ENCODE results near the gene ZNF750. TPM values are rescaled to one million over a fixed set of nuclear protein-coding genes. Genes with fewer than 3 reads are reported as not detected.

The ZNF750 gene
- total RNA-seq, 1 donor from 2014 or later = 0.34 TPM

GRCh38 chr17:82841921-82842596 lies 2.2 kb upstream of the ZNF750 start:
- no peak overlapping the region for H3K27ac ChIP-seq (ENCODE audit: low read depth, low read length)
- DNase-seq (ENCODE audit: low read depth) = no peak
- H3K4me1 Mint-ChIP-seq (ENCODE audit: low read depth, unreplicated experiment) = peaks cover 4% of the 10 kb centered on the region
- no peak overlapping the region for H3K4me2 ChIP-seq (ENCODE audit: low read length)
- no peak for FAIRE-seq
- H3K79me2 ChIP-seq (ENCODE audit: insufficient read depth, low read length) = no peaks in the 10 kb centered on the region
- no peak overlapping the region for H3K9ac ChIP-seq (ENCODE audit: low read length)
- H3K36me3 ChIP-seq (ENCODE audit: insufficient read depth, low read length) = no peaks in the 10 kb centered on the region
- H3K27ac Mint-ChIP-seq (ENCODE audit: unreplicated experiment) = no peak overlapping the region
- TF ChIP-seq CTCF (IDR thresholded peaks at IDR 0.05; ENCODE audit: insufficient read depth, low read depth, low read length) = no peak
- no peak for TF ChIP-seq EZH2 (IDR thresholded peaks at IDR 0.05; ENCODE audit: insufficient read depth, low read length)
- H3K9me3 ChIP-seq (ENCODE audit: insufficient read depth, low read depth, low read length) = no peaks in the 10 kb centered on the region
- no peak overlapping the region for H3K4me3 ChIP-seq (ENCODE audit: insufficient read depth, low read depth, low read length)
- H3K27me3 Mint-ChIP-seq (ENCODE audit: low read depth, unreplicated experiment) = no peaks in the 10 kb centered on the region
- no peaks in the 10 kb centered on the region for H3K9me3 Mint-ChIP-seq (ENCODE audit: unreplicated experiment)
- no peaks in the 10 kb centered on the region for H3K4me1 ChIP-seq (ENCODE audit: insufficient read depth, low read length)
- no peaks in the 10 kb centered on the region for H4K20me1 ChIP-seq (ENCODE audit: insufficient read depth, low read length)
- no peak overlapping the region for H2AFZ ChIP-seq (ENCODE audit: low read depth, low read length)
- H3K4me3 Mint-ChIP-seq (ENCODE audit: unreplicated experiment) = no peak overlapping the region
- no peaks in the 10 kb centered on the region for H3K27me3 ChIP-seq (ENCODE audit: insufficient read depth, low read length)
- no peaks in the 10 kb centered on the region for H3K36me3 Mint-ChIP-seq (ENCODE audit: low read depth, unreplicated experiment)

GRCh38 chr17:82840431-82840831 lies 609 bp upstream of the ZNF750 start:
- no peak for FAIRE-seq
- H3K4me3 Mint-ChIP-seq (ENCODE audit: unreplicated experiment) = no peak overlapping the region

More at GRCh38 chr17:82840431-82840831, 609 bp upstream of the ZNF750 start:
- no peak overlapping the region for H2AFZ ChIP-seq (ENCODE audit: low read depth, low read length)
- H3K27ac ChIP-seq (ENCODE audit: low read depth, low read length) = no peak overlapping the region
- H3K4me3 ChIP-seq (ENCODE audit: insufficient read depth, low read depth, low read length) = no peak overlapping the region
- H3K9me3 ChIP-seq (ENCODE audit: insufficient read depth, low read depth, low read length) = no peaks in the 10 kb centered on the region
- Mint-ChIP-seq H3K4me1 (ENCODE audit: low read depth, unreplicated experiment) (peaks cover 11% of the 10 kb centered on the region), H3K9me3 (ENCODE audit: unreplicated experiment) (no peaks in the 10 kb centered on the region), H3K27me3 (ENCODE audit: low read depth, unreplicated experiment) (no peaks in the 10 kb centered on the region), H3K27ac (ENCODE audit: unreplicated experiment) (no peak overlapping the region), H3K36me3 (ENCODE audit: low read depth, unreplicated experiment) (no peaks in the 10 kb centered on the region)
- H3K36me3 ChIP-seq (ENCODE audit: insufficient read depth, low read length) = no peaks in the 10 kb centered on the region
- no peak for DNase-seq (ENCODE audit: low read depth)
- H4K20me1 ChIP-seq (ENCODE audit: insufficient read depth, low read length) = no peaks in the 10 kb centered on the region
- H3K27me3 ChIP-seq (ENCODE audit: insufficient read depth, low read length) = no peaks in the 10 kb centered on the region
- no peaks in the 10 kb centered on the region for H3K79me2 ChIP-seq (ENCODE audit: insufficient read depth, low read length)
- H3K4me2 ChIP-seq (ENCODE audit: low read length) = no peak overlapping the region
- no peak overlapping the region for H3K9ac ChIP-seq (ENCODE audit: low read length)
- no peaks in the 10 kb centered on the region for H3K4me1 ChIP-seq (ENCODE audit: insufficient read depth, low read length)
- no peak for TF ChIP-seq CTCF (IDR thresholded peaks at IDR 0.05; ENCODE audit: insufficient read depth, low read depth, low read length)
- TF ChIP-seq EZH2 (IDR thresholded peaks at IDR 0.05; ENCODE audit: insufficient read depth, low read length) = no peak
